HG03175 (cell line): ENCODE results near the gene PANK4.

ENCODE experiments used
- ATAC-seq: cut with Tn5 transposase; IDR thresholded peaks from one replicate; pipeline ENCODE4 v1.9.1; 2021; ENCODE audit warnings: mild to moderate bottlenecking, moderate library complexity; ENCODE audit not compliant: unreplicated experiment

The PANK4 gene

GRCh38 chr1:2515763-2516080, 10.7 kb downstream of the PANK4 start:
- no peak for ATAC-seq

GRCh38 chr1:2514863-2515762, 11.3 kb downstream of the PANK4 start:
- no peak for ATAC-seq

- no peak for ATAC-seq
Observed at GRCh38 chr1:2513939-2514652, 12.3 kb downstream of the PANK4 start.

- no peak for ATAC-seq
Observed at GRCh38 chr1:2512862-2513421, 13.5 kb downstream of the PANK4 start.

GRCh38 chr1:2510366-2511155, 15.8 kb downstream of the PANK4 start:
- no peak for ATAC-seq

GRCh38 chr1:2509589-2509988, 16.8 kb downstream of the PANK4 start:
- no peak for ATAC-seq

- ATAC-seq = no peak
Observed at GRCh38 chr1:2508751-2509150, 17.6 kb downstream of the PANK4 start.

GRCh38 chr1:2508180-2508579, 18.2 kb downstream of the PANK4 start:
- no peak for ATAC-seq

GRCh38 chr1:2507744-2508155, 18.6 kb downstream of the PANK4 start:
- no peak for ATAC-seq

- no peak for ATAC-seq
Observed at GRCh38 chr1:2506901-2507565, 19.4 kb downstream of the PANK4 start.

GRCh38 chr1:2506007-2506860, 20.2 kb downstream of the PANK4 start:
- no peak for ATAC-seq

- ATAC-seq = no peak
Observed at GRCh38 chr1:2505461-2505994, 20.9 kb downstream of the PANK4 start.

GRCh38 chr1:2504949-2505272, 21.5 kb downstream of the PANK4 start:
- ATAC-seq = no peak

GRCh38 chr1:2504225-2504948, 22.0 kb downstream of the PANK4 start:
- ATAC-seq = no peak

- no peak for ATAC-seq
Observed at GRCh38 chr1:2503554-2504224, 22.7 kb downstream of the PANK4 start.

GRCh38 chr1:2502661-2503553, 23.5 kb downstream of the PANK4 start:
- ATAC-seq = no peak

- no peak for ATAC-seq
Observed at GRCh38 chr1:2502210-2502609, 24.2 kb downstream of the PANK4 start.

GRCh38 chr1:2501820-2502119, 24.6 kb downstream of the PANK4 start:
- ATAC-seq = no peak
